GM19397 (cell line): ENCODE data around the gene TNFAIP8L3.
"Not testable (repeated sequence)": the region's sequence is repeated elsewhere in the genome, so short reads cannot be mapped to it uniquely, and the experiment has no call there.

Source experiments
- ATAC-seq: cut with Tn5 transposase; IDR thresholded peaks from one replicate; pipeline ENCODE4 v1.9.1; 2021; ENCODE audit warnings: mild to moderate bottlenecking, moderate library complexity; ENCODE audit not compliant: unreplicated experiment

TNFAIP8L3 gene

DNA sequence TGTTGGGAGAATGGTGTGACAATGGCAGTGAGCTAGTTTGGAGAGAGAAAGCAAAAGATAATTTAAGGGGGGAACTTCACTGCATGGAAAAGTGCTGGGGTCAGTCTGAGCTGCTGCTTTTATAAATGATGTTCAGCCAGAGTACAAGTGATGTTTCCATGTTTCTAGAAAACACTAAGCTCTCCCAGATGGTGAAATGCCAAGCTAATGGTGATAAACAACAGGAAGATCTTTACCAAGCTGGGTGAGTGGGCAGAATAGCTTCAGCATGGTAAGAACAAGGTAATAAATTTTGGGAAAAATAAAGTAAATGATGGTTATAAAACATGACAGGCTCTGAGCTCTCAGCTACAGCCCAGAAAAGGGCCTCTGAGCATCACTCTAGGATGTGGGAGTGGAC, 29.4 kb downstream of the TNFAIP8L3 start:
- no peak for ATAC-seq

- no peak for ATAC-seq
Measured at GRCh38 chr15:51062736-51063135, 32.0 kb downstream of the TNFAIP8L3 start.

DNA sequence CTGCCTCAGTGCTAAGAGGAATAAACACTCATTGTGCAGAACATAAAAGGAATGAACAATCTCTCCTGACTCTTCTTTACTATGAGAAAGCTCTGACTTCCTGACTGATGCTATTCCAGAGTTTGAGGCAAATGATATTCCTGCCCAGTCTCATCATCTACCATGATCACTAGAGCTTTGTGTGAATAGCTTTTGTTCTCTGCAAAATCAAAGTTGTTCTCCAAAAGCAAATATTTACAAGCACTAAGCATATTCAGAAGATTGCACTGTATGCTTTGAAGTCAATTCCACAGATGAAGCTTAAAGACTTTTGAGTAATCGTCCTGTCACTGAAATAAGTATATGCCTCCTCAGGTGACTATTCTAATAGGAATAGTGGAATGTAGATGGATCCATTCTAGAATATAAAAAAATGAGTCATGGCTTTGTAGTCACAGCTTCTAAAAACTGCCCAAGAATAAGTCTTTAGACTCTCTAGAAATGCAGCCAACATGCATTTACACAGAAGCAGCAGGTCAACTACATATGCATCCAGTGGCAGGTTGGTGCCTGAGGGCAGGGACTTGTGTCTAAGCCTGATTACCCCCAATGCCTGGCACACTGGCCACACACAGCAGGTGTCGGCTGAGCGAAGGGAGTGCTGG, 34.6 kb downstream of the TNFAIP8L3 start:
- no peak for ATAC-seq

- ATAC-seq: no peak
Measured at GRCh38 chr15:51054535-51054934, 40.2 kb downstream of the TNFAIP8L3 start.

DNA sequence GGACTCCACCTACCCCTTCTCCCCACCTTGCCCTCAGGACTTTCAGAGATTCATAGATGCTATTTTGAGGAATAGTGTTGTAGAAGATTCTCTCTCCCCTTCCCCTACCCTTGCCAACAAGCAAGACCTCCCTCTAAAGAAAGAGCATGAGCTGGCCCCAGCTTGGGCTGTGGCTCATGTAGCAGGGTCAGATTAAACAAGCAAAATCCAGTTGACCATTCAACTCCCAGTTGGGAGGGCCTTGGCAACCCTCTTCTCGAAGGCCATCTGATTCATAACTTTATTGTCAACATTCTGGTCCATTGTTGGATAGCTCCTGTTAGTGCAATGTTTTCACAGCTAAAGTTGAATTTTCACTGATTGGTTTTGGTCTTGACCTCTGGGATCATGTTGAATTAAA, 41.1 kb downstream of the TNFAIP8L3 start:
- ATAC-seq: no peak

GRCh38 chr15:51051776-51052175, 42.9 kb downstream of the TNFAIP8L3 start:
- no peak for ATAC-seq

DNA sequence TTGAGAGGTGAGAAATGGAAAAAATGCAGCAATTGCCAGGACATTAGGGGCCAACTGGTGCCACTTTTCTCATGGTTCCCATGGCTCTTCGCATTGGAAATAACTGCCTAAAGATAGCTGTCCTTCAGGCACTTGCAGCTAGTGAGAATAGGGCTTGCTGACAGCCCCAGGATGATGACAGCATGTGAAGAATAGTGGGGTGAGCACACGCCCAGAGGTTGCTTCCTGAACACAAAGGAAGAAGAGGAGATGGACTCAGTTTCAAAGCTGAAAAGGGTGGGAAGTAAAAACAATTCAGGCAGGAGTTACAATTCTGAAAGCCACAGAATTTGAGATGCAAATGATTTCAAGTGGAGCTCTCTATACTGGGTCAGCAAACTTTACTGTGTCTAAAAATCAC, 45.6 kb downstream of the TNFAIP8L3 start:
- ATAC-seq: no peak

DNA sequence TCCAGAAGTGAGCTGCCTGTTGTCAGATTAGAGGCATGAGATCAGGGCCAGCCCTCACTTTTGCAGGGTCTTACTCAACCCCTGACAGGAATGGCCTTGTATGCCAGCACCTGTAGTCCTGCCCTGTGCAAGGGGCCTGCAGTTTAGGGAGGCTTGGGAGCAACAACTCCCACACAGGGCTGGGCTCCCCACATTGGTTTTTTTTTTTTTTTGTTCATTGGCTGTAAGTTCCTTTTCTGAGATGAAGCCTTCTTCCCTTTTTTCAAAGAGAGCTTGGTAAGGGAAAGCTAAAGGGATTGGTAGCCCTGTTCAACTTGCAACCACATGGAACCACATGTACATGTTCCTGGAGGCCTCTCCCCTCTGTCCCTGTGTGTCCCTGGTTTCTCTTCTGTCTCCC, 46.4 kb downstream of the TNFAIP8L3 start:
- no peak for ATAC-seq

DNA sequence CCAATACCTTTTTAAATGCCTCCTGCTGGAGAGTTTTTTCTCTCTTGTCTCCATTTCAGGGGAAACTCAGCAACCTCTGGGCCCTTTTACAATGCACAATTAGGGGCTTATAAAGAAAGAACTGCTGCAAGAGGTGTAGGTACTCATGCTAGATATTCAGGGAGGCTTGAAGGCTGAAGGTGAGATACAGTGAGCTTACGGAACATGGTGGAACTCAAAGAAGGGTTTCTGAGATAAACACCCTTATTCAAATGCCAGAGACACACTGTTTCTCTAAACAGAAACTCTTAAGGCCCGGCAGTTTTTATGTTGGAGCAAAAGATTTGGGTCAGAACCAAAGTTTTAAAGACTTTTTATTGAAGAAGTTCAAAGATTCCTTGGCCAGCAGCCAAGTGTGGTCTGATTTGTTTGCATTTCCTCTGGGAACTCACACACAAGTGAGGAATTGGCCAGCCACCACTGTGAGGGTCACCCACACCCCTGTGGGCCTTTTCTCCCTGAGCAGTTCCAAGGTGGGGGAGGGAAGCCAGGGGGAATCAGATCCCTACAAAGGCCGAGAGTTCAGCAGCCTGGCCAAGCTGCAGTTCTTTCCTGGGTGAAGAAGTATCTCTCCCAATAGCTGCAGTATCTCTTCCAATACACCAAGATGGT, 47.8 kb downstream of the TNFAIP8L3 start:
- ATAC-seq: no peak

DNA sequence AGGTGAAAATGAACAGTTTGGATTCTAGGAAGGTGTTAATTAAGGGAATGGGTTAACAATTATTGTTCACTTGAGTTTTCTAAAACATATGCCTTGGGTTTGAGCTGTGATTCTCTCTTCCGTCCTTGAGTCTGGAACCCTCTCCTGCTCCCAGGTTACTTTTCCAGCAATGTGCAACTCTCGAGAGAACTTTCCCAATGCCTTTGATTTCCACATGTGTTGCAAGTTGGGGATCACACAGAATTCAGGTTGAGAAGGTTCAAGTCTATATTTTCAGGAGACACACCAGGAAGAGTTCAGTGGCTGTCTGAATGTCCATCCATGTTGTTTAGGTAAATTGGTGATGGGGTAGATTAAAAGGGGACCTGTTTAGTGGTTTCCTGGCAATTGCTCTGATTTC, 48.7 kb downstream of the TNFAIP8L3 start:
- ATAC-seq: no peak

DNA sequence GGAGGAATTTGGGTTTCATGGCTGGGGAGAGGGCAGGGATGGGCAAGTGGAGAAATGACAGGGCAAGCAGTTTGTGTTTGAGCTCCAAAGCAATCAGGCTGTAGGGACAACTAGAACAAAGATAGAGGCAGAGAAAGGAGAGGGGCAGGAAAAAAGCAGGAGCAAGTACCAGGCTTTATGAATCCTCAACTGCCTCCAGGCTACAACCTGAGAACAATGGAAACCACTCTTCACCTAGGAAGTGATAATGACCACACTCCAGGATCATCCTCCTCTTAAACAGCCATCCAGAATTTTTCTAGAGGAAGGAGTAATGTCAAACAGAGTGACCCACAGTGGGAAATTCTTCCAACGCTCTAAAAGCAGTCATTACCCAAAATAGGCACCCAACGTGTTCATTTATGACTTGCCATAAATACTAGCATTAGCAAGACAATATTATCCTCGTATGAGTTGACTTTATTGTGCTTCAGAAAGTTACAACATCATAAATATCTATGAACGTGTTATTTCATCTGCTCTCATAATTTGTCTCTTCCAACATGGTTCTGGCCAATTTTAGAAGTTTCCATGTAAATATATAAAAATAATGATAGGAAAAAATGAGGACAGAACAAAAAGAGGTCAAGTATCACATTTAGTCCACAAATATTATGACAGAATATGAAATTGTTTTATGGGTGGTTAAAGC, 50.5 kb downstream of the TNFAIP8L3 start:
- no peak for ATAC-seq

GRCh38 chr15:51038974-51039319, 55.8 kb downstream of the TNFAIP8L3 start:
- ATAC-seq: no peak

DNA sequence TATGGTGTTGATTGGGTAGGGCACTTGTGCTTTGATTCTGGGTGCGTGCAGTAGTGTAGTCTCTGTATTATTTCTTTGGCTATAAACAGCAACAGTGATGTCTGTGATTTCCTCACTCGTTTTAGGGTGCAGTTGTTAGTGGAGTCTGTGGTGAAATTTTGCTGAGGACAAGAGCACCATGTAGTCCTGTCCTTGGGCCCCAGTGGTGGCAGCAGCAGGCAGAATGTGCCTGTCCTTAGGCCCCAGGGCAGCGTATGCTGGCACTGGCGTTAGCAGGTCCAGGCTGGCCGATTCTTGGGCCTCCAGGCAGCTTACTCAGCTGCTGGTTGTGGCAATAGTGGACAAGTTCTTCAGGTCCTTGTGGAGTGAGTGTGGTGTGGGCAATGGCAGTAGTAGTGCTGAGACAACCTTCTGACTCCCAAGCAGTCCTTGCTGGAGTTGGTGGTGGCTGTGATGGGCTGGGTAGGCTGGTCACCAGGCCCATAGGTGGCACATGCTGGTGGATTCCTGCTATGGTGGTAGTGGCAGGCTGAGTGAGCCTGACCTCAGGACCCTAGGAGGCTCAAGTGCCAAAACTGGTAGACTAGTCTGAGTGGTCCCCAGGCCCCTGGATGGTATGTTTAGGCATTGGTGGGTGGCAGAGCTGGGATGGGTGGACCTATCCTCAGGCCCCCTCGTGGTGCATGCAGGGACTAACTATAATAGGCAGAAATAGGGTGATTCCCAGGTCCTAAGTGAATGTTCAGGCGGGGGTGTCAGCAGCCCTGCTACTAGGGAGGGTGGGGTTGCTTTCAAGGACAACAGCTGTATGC, 56.3 kb downstream of the TNFAIP8L3 start:
- no peak for ATAC-seq

GRCh38 chr15:51037474-51037873, 57.2 kb downstream of the TNFAIP8L3 start:
- ATAC-seq: not testable (repeated sequence)

GRCh38 chr15:51030649-51031316, 63.9 kb downstream of the TNFAIP8L3 start:
- ATAC-seq: no peak

DNA sequence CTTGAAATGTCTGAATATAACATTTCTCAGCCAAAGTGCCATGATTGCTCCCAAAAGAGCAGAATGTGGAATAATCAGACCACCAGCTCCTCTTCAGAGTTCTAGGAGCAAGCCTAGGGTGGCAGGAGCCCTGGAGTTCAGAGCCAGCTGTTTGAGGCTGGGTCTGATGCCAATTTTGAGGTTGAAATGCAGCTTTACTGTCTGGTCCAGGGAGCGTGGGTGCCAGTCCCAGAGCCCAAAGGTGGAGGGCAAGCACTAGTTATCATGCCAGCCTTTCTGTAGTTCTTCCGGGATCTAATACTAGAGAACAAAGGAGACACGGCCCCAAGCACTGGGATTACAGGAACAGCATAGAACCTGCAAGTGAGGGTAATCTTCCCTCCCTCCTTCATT, 69.3 kb downstream of the TNFAIP8L3 start:
- no peak for ATAC-seq

GRCh38 chr15:51024735-51025453, 69.8 kb downstream of the TNFAIP8L3 start:
- ATAC-seq: no peak

- ATAC-seq: no peak
Measured at GRCh38 chr15:51023499-51023898, 71.2 kb downstream of the TNFAIP8L3 start.

GRCh38 chr15:51022206-51022605, 72.5 kb downstream of the TNFAIP8L3 start:
- ATAC-seq: no peak

GRCh38 chr15:51016615-51017014, 78.1 kb downstream of the TNFAIP8L3 start:
- no peak for ATAC-seq
